GDM1 (cell line): Measurements from ENCODE around the gene SLC23A2.
"Not testable (repeated sequence)": the region's sequence is repeated elsewhere in the genome, so short reads cannot be mapped to it uniquely, and the experiment has no call there.

Source experiments
- DNase-seq: peaks from one replicate; lab custom pipeline; 2025; lab: John Stamatoyannopoulos, UW

The SLC23A2 gene

DNA sequence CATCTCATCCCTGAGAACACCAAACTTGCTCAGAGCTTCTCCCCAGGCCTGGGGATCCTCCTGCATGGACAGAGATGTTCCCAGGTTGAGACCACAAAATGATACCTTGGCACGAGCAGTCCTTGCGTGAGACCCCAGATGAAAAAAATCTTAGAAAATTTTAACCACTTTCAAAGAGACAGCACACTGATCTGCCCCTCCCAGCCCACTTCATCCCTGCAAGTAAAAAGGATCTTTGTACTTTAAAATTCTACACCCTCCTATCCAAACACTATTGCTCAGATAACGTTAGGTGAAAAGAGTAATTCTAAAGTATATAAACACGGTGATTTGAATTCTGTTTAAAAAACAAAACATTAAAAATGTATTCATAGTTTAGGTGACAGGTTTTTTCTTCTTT lies 98.5 kb downstream of the SLC23A2 start:
- DNase-seq: no peak

DNA sequence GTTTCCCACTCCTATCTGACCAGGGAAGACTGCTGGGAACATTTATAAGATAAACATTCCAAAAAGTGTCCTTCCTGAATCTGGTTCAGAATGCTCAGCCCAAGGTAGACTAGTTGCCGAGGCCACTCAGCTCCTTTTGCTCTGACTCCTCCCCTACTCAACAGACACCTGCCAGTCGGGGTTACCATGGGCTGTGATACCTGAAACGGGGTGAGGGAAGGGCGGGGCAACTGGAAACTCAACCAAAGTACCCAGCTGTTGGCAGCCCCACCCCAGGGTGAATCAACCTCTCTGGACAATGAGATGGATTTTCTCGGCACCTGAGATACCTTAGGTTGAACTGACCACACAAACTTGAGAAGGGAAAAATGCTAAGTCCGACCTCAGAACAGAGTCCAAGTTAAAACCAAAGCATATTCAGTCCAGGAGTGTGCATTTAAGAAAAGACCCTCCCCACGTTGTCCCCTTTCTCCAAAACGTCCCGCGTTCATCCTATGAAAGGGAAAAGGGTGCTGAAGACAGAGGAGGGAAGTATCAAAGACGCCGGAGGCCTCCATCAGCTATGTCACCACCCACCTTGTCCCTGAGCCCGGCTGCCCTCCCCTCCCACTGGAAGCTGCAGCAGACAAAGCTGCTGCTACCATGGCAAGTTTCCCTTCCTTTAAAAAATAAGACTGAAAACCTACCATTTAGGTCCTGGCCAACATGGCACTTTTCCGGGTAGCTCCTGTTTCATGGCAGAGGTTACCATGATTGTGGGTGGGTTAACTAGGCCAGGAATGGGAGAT lies 100.1 kb downstream of the SLC23A2 start:
- no peak for DNase-seq

DNA sequence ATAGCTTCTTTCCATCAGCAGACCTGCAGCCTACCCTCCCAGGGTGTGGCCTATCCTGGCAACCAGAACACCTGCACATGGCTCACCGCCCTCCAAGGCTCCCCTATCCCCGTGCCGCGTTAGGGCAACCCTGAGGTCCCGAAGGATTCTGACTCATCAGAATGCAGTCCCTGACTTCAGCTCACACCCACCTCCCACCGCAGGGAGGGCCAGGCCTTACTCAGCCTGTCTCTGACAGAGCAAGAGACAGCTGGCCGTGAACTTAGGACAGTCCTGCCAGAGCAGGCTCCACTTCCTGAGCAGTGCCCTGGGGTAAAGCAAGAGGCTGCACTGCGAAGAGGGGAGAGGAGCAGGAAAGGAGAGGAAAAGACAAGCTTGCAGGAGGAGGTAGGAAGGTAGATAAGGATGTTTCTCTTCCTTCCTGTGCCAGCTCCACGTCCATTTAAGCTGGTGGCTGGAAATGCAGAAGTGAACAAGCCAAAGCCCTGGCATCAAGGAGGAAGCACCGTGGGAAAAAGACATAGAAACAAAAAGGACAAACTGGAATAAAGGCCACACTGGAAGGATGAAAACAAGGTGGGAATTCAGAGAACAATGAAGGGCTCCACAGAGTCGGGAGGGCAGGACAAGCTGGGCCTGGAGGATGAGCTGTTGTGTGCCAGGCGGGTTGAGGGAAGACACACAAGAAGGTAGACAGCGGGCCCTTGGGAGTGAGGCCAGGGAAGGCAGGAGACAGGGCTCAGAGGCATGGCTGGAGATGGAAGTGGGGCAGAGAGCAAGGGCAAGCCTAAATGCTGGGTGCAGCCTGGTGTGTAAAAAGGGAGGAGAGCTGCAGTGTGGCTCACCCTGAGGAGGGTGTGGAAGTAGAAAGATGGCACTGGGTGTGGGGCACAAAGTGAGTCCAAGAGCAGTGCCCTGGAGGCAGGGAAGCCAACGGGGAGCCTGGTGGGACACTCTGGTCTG lies 102.7 kb downstream of the SLC23A2 start:
- peak; percentile 49 for DNase-seq

DNA sequence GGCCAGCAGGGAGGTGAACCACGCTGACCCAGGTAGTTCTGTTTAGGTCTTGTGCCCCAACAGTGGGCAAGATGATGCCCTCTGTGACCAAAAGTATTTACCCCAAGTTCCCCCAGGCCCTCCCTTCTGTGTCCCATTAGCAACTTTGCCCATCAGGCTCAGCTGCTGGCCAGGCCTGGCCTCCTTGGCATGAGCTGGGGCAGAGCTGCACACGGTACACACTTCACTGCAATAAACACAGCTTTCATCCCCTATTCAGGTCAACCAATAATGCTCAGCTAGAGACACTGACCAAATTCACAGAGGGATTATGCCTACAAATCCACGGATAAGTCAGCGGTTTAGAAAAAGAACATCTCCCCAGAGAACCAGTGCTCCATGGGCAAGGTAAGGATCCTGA lies 103.7 kb downstream of the SLC23A2 start:
- DNase-seq: no peak

- DNase-seq: peak; percentile 34
Observed at GRCh38 chr20:4896971-4897497, 104.3 kb downstream of the SLC23A2 start.

GRCh38 chr20:4896119-4896702 lies 105.1 kb downstream of the SLC23A2 start:
- DNase-seq: no peak

DNA sequence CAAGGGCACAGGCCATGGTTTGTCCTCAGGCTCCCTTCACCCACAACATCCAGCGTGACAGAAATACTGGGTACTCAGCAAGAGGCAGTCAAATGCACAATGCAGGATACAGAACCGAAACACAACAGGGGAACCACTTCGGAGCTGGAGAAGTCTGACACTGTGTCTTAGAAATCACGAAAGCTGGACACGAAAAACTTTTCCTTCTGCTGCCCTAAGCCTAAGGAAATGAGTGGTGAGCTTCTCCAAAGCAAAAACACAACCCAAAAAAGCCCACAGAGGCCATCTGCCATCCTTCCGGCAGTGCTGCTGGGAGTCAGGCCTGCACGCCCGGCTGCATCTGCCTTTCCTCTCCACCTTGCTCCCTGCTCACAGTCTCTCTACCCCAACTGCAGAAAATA lies 106.3 kb downstream of the SLC23A2 start:
- DNase-seq: peak; percentile 36

DNA sequence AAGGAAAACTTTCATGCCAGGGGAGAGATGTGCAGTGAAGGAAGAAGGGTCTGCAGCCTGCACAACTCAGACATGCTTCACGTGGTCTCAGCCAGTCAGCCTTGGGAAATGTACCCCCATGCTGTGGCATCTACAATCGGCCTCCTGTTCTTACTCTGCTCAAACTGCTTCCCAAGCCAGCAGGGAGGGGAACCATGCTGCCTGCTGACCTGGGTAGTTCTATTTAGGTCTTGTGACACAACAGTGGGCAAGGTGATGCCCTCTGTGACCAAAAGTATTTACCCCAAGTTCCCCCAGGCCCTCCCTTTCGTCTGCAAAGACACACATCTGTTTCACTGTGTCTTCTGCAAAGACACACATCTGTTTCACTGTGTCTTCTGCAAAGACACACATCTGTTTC lies 106.9 kb downstream of the SLC23A2 start:
- DNase-seq: no peak

DNA sequence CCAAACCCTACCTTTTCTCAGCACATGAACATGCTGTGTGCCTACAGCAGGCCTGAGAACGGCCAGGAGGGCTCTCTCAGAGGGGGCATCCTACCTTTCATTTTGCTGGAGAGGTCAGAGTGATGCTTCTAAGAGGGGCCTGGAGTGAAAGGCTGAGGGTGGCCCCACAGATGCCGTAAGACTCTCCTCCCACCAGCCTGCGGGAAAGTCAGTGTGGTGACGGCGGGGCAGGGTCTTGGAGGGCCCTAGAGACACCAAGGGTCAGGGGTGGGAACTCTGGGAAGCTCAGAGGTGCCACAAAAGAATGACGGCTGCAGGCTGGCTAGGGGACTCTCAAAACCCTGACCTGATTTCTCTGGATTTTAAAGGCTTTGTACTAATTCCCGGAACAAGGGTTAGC lies 107.6 kb downstream of the SLC23A2 start:
- no peak for DNase-seq

- no peak for DNase-seq
Observed at GRCh38 chr20:4891997-4892396, 109.3 kb downstream of the SLC23A2 start.

DNA sequence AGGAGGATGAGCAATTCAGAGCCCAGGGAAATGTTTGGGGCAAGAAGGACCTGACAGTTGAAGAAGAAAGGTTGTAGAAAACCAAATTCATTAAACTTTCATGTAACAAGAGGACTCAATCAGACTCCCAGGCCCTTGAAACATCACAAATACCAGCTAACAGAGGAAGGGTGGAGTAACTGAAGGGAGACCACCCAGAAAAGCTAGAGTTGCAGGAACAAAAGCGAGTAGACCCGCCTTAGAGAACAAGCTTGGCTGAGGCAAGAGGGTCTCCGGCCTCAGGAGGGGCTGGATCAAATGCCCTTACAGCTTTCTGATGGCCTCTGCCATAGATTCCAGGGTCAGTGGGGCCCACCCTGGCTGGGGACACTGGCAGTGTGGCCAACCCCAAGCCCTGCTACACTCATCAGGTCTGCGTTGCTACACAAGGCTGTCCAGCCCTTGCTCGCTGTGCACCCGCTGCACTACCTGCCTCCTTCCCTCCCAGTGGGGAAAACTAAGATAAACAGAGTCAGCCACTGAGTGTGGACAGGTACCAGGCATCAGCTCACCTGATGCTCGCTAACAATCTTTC lies 110.0 kb downstream of the SLC23A2 start:
- no peak for DNase-seq

- DNase-seq: no peak
Observed at GRCh38 chr20:4889446-4889845, 111.9 kb downstream of the SLC23A2 start.

- no peak for DNase-seq
Observed at GRCh38 chr20:4887586-4887985, 113.7 kb downstream of the SLC23A2 start.

DNA sequence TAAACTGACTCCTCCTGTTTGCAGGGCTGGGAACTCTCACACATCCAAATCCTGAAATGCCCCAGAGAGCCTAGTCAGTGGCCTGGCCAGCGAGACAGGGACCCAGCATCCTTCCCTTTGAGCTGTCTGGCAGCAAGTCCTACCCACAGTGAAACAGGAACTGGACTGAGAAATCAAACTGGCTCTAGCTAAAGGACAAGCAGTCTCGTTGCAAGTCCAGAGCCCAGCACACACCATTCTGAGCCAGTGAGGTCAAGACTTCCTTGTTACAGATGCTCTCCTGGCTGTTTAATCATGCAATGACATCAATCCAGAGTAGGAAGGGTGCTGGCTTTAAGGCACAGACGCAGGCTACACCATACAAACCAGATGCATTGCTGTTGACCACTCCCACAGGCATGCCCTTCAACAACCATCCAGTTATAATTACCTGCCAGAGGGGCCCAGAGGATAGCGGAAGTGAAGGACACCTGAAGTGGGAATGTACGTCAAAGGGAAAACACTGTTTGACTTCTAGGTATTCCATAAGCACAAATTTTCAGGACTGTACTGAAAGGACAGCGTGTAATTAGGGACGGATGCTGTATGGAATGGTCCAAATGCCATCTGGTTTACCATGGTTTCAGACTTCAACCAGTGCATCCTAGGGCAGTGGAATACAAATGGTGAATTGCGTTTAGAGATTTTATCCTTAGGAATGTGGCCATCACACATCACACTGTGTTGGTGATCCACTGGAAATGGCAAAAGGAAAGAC lies 114.4 kb downstream of the SLC23A2 start:
- no peak for DNase-seq

GRCh38 chr20:4885877-4886276 lies 115.4 kb downstream of the SLC23A2 start:
- DNase-seq: peak; percentile 48

DNA sequence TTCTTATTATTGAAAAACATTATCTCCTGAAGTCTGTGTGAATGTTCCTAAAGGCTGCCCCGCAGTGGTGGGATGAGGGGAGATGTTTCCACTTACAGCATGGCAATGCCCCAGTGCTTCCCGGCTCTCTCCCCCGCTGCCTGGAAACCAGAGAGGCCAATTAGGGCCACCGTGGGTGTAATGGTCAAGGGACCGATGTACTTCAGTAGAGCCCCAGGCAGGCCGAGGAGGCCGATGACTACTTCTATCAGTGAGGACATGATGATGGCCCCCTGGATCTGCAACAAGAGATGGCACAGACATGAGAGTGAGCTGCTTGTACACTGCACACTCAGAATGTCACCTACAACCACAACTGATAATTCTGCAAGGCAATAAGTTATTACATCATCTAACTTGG lies 117.8 kb downstream of the SLC23A2 start:
- DNase-seq: no peak

DNA sequence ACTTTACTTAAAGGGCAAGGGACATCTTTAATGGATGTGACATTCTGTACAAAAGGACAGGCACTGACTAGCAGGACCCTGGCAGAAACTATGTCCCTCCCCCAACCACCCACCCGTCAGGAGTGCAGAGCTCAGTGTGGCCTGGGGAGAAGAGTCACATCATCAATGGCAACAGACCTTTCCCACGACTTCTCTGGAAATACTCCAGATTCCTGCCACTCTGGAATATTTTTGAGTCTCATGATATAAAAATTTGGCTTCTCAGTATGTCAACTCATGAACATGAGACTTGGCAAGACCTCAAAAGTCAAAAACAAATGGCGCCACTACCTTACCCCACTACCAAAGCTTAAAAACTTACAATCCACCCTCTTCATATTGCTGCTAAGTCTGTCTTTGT lies 118.3 kb downstream of the SLC23A2 start:
- no peak for DNase-seq

- DNase-seq: peak; percentile 22
Observed at GRCh38 chr20:4881006-4881730, 120.1 kb downstream of the SLC23A2 start.

DNA sequence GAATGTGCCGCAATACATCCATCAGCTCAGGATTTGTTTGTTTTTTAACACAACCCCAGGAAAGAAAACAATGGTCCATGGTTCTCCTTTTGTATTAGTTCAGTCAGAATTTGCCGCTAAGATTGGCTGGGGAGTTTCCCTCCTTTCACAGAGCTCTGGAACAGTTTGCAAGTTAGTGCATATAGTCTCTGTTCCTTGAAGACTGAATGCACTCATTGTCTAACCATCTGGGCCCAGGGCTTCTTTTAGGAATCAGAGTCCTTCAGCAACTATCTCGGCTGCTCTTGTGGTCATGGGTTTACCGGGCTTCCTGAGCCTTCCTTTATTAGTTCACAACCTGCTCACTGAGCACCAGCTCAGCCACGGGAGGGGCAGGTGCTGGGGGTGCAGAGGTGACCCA lies 121.3 kb downstream of the SLC23A2 start:
- no peak for DNase-seq

- DNase-seq: not testable (repeated sequence)
Observed at GRCh38 chr20:4878099-4878498, 123.2 kb downstream of the SLC23A2 start.

- no peak for DNase-seq
Observed at GRCh38 chr20:4876731-4877130, 124.6 kb downstream of the SLC23A2 start.
